ENCODE measurements around the gene CWH43.
"Not testable (repeated sequence)": the region's sequence is repeated elsewhere in the genome, so short reads cannot be mapped to it uniquely, and the experiment has no call there.

CWH43 gene

GRCh38 chr4:48979914-48980579, 6.0 kb upstream of the CWH43 start:
- DNase-seq, result no peak

DNA sequence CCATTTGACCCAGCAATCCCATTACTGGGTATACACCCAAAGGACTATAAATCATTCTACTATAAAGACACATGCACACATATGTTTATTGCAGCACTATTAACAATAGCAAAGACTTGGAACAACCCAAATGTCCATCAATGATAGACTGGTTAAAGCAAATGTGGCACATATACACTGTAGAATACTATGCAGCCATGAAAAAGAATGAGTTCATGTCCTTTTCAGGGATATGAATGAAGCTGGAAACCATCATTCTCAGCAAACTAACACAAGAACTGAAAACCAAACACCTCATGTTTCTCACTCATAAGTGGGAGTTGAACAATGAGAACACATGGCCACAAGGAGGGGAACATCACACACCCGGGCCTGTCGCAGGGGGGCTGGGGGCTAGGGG, 2.1 kb upstream of the CWH43 start:
- DNase-seq, result not testable (repeated sequence)

GRCh38 chr4:48985602-48985975, 486 bp upstream of the CWH43 start:
- DNase-seq, result no peak

DNA sequence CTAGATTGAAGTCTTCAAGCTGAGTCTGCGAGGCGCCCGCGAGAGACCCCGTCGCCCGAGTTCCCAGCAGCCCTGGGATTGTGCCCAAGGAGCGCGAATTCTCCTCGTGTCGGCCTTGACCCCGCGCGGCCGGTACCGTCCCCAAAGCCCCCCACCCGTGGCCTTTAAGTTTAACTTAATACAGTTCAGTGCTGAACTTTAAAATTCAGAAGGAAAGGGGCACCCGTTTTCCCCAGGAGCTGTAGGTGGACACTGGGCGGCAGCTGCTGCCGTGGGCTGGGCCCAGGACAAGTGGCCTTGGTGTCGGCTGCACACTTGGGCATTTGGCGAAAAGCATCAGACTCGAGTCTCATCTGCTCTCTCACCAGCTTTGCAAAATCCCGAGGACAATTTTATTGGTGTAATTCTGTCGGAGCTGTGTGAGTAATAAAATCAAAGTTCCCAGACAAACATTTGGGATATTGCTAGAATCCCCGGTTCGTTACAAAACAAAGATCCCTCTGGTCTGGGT, 634 bp downstream of the CWH43 start:
- no peak for DNase-seq

DNA sequence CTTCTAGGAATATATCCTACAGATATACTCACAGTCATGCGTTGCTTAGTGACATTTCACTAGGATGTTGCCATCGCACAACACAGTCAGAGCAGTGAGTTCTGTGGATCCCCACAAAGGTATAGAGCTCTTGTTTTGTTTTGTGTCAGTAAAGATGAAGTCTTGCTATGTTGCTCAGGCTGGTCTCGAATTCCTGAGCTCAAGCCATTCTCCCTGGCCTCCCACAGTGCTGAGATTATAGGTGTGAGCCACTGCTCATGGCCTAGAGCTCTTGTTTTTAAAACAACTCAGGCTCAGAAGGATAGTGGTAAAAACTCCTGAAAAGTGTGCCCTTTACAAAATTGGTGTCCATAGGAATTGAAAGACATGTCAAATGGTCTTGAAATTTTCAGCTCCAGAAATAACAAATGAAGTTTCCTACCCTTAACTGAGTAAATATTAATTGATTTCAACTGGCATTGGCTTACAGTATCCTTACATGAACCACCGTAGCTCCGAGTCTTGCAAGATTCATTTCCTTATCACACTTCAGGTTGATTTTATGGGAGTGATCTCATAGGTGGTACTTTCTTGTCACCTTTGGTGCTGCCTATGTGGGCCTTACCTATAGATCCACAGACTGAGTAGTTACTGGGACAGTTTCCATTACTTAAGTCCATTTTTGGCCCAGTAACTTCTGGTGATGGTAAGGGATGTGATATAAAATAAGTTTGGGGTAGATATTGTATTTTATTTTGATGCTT, 3.6 kb downstream of the CWH43 start:
- DNase-seq, result no peak

DNA sequence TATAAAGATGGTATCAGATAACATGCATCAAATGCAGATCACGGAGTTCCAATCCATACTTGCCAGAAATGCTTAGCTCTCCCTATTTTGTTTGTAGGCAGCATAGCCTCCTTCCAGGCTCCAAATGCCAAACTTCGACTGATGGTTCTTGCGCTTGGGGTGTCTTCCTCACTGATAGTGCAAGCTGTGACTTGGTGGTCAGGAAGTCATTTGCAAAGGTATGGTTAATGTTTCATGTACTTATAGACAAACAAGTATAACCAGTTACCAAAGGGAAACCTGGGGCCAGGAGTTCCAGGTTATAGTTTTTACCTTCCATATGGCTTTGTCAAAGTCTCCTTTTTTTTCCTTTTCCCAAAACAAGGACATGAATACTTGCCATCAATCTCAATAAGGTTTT, 5.3 kb downstream of the CWH43 start:
- no peak for DNase-seq

DNA sequence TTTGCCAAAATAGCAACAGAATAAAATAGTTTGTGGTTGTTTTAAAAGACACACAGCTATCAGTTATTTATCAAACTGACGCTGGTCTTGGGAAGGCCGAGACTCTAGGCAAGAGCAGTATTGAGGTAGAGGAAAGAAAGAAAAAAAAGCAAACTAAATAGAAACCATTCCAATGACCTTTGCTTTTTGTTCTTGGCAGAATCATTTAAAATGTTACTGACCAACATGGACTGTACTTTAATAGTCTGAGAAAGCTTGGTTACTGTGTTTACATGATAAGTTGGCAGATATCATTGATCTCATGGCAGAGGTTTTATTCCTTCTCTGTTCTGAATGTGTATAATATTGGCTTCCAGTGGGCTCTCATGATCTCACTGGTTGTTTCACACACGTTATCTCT, 11.9 kb downstream of the CWH43 start:
- DNase-seq, result no peak

DNA sequence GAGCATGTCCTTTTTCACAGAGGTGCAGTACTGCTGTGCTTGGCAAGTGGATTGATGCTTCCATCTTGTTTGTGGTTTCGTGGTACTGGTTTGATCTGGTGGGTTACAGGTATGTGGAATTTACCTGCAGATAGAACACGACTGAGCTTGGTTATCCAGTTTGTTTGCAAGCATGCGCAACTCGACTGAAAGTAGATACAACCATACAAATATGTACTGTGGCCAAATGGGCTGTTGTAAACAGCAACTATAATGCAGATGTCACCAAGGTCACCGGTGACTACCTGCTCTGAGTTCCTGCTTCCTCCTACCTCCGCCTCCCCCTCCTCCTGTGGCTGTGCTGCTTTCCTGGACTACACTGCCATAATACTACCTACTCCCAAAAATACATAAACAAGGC, 12.4 kb downstream of the CWH43 start:
- no peak for DNase-seq

DNA sequence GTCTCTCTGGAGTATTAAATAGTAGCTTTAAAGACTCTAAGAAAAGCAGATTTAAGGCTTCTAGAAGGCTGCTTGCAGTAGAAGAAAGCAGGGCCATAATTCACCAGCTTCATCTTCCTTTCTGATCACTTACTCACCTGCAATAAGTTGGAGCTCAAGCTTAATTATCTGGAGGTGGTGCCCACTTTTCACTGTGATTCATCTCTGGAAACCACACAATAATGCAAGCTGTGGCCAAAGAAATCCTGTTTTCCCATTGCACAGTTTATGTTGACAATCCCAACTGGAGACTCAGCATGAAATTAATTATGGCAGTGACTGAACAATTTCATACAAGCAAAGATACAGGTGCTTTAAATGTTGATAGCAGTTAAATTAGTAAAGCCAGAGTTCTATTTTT, 14.7 kb downstream of the CWH43 start:
- DNase-seq, result no peak

- DNase-seq, result no peak
Measured at GRCh38 chr4:49002931-49003330, 16.9 kb downstream of the CWH43 start.

DNA sequence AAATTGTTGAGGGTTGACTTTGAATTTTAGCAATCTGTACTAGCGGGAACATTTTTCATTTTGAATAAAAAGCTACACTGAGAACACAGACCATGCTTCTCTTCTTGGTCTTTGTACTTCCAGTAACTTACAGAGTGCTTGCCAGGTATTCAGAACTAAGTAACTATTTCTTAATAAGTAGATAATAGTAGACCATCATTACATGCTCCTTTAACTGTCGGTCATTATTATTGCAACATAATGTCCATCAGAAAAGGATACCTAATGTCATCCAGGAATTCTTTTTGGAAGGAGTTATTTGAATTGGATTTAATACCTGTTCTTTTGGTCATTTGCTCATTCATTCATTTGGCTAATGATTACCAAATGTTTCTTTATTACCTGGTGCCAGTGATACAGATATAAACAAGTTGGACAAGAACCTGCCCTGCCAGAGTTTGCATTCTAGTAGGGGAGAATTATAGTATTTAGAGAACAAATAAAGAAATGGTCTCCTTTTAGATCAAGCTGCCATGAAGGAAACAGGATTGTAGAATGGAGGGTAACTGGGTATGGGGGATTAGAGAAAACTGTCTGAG, 32.7 kb downstream of the CWH43 start:
- no peak for DNase-seq

- DNase-seq, result no peak
Measured at GRCh38 chr4:49032440-49033161, 46.5 kb downstream of the CWH43 start.

DNA sequence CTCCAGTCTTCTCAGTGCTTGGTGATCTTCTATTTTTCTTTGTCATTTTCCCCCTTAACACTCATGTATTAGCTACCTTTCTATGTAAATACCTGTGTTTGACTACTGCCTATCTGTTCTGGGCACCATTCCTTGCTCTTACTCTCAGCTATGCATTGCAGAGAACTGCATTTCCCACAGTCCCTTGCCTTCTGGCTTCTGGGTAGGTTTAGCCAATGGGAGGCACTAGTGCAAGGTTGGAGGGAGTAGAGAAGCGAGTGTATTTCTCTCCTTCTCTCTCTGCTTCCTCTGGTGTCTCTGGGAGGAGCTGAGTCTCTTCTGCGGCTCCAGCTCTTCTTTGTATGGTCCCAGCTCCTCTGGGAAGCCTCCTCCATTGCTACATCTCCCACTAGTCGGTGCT, 50.5 kb downstream of the CWH43 start:
- no peak for DNase-seq

GRCh38 chr4:49044270-49044669, 58.2 kb downstream of the CWH43 start:
- DNase-seq, result no peak

- DNase-seq, result no peak
Measured at GRCh38 chr4:49058306-49058705, 72.2 kb downstream of the CWH43 start.

DNA sequence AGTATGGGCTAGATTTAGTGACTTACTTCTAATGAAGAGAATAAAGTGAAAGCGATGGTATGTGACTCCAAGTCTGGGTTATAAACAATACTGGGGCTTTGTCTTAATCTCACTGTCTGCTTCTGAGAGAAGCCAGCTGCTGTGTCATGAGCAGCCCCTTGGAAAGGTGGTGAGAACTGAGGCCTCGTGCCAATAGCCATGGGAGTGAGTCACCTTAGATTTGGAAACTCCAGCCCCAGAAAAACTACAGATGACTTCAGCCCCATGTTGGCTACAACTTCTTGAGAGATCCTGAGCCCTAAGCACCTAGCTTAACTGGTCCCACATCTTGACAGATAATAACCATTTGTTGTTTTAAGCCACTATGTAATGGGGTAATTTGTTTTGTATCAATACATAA, 77.6 kb downstream of the CWH43 start:
- no peak for DNase-seq

DNA sequence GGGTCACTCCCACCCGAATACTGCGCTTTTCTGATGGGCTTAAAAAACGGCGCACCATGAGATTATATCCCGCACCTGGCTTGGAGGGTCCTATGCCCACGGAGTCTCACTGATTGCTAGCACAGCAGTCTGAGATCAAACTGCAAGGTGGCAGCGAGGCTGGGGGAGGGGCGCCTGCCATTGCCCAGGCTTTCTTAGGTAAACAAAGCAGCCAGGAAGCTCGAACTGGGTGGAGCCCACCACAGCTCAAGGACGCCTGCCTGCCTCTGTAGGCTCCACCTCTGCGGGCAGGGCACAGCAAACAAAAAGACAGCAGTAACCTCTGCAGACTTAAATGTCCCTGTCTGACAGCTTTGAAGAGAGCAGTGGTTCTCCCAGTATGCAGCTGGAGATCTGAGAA, 86.1 kb downstream of the CWH43 start:
- DNase-seq, result not testable (repeated sequence)

DNA sequence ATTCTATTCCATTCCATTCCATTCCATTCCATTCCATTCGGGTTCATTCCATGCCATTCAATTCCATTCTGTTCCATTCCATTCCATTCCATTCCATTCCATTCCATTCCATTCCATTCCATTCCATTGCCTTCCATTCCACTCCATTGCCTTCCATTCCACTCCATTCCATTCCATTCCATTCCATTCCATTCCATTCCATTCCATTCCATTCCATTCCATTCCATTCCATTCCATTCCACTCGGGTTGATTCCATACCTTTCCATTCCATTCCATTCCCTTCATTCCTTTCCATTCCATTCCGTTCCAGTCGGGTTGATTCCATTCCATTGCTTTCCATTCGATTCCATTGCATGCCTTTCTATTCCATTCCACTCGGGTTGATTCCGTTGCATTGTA, 105.8 kb downstream of the CWH43 start:
- DNase-seq, result not testable (repeated sequence)

DNA sequence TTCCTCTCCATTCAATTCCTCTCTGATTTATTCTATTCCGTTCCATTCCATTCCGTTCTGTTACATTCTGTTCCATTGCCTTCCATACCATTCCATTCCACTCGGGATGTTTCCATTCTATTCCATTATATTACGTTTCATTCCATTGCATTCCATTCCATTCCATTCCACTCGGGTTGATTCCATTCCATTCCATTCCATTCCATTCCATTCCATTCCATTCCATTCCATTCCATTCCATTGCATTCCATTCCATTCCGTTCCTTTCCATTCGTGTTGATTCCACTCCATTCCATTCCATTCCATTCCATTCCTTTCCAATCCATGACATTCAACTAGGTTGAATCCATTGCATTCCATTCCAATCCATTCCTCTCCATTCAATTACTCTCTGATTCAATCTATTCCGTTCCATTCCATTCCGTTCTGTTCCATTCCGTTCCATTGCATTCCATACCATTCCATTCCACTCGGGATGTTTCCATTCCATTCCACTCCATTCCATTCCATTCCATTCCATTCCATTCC, 106.6 kb downstream of the CWH43 start:
- DNase-seq, result not testable (repeated sequence)

DNA sequence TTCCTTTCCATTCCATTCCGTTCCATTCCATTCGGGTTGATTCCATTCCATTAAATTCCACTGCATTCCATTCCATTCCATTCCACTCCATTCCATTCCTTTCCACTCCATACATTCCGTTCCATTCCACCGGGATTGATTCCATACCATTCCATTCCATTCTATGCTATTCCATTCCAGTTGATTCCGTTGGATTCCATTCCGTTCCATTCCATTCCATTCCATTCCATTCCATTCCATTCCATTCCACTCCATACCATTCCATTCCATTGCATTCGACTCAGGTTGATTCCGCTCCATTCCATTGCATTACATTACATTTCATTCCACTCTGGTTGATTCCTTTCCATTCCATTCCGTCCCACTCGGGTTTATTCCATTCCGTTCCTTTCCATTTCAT, 110.1 kb downstream of the CWH43 start:
- DNase-seq, result not testable (repeated sequence)

DNA sequence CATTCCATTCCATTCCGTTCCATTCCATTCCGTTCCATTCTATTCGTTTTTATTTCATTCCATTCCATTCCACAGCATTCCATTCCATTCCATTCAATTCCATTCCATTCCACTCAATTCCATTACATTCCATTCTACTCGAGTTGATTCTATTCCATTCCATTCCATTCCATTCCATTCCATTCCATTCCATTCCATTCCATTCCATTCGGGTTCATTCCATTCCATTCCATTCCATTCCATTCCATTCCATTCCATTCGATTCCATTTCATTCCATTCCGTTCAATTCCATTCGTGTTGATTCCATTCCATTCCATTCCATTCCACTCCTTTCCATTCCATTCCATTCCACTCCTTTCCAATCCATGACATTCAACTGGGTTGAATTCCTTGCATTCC, 110.6 kb downstream of the CWH43 start:
- not testable (repeated sequence) for DNase-seq

GRCh38 chr4:49097071-49097470, 111.0 kb downstream of the CWH43 start:
- DNase-seq, result not testable (repeated sequence)

GRCh38 chr4:49097505-49097904, 111.4 kb downstream of the CWH43 start:
- not testable (repeated sequence) for DNase-seq
